Measurements from ENCODE around the gene RSL24D1.

Gene RSL24D1

DNA sequence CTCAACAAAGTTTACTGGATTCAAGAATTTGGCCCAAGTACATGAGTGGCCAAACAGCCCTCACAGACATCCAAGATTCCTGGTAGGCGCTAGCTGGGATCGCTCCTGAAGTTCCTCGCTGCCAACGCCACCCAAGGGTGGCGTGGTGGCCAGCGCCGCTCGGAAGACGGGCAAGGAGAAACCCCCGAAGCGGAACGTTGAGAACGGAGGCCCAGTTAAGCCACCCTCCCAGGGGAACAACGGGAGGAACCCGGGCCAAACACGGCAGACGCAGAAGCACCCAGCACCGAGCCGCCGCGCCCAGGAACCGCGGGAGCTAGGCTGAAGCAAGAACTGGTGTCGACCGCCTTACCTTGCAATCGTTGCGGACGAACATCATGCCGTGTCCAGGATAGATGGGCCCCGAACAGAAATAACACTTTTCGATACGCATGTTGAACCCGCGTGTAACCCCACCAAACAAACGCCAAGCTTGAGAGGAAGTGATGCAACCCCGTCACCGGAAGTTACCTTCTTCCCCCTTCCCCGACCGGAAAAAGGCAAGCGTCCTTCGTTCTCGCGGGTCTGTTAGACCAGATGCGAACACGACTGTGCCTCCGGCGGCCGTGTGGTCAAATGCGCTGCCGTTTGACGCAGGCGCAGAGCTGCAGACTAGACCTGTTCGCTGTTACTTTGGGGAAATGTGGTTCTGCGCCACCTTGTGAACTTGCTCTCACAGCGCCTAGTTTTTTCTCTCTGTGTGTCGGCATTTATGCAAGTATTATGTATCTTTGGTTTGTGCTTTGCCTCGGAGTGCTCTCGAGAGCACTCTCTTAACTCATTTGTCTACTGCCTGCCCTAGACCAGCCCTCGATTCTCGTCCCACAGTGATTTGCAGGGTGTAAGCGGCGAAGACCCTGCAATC, at the start of gene RSL24D1:
Gene RSL24D1, minus strand, starts transcription at position 484 of the 904 bp plus-strand sequence. Its CDS starts 51 bp downstream, at position 433.
- peak; percentile 88 to 89 for DNase-seq

DNA sequence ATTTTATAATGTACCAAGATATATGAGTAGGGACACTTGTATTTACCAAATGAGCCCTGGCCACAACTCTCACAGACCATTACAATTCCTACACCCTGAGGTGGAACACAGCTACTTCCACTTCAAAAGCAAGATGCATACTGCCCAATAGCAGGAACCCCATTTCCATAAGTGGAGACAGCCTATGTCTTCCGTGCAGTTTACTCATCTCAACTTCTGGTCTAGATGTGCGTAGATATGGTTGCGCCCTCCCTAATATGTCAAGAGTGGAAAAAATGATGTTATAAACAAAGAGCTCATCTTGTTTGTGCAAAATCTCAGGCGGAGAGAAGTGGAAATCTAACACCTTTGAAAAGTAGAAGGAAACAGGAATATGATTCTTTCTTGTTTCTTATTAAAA, 48.3 kb upstream of the RSL24D1 start:
- no peak for DNase-seq

DNA sequence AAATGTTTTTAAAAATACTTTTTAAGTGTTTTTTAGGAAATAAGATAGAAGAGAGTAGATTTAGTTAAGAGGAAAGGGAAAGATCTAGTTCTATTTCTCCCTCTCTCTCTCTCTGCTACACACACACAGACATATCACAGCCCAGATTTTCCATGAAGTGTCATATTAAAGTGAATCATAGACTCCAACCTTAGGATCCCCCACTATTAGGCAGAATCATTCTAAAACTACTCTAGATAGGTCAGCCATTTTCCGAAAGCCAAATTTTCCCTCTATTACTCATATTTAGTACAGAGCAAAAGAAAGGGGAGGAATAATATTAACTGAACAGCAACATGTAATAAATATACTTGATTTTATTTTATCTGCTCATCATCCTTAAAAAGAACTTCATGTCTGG, 45.1 kb upstream of the RSL24D1 start:
- no peak for DNase-seq

DNA sequence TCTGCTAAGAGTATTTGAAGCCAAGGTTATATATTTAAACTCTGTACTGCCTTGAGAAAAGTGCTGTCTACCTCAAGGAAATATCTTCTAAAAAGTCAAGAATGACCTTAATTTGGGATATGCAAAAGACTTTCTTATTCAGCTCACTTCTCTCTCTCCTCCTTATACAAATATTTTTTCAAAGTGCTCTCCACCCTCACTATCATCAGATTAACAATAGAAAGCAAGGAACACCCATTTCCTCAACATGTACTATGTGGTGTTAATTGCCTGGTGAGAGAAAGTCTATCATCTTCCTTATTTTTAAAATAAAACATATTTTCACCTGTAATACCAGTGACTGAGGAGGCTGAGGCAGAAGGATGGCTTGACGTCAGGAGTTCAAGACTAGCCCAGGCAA, 44.4 kb upstream of the RSL24D1 start:
- no peak for DNase-seq

DNA sequence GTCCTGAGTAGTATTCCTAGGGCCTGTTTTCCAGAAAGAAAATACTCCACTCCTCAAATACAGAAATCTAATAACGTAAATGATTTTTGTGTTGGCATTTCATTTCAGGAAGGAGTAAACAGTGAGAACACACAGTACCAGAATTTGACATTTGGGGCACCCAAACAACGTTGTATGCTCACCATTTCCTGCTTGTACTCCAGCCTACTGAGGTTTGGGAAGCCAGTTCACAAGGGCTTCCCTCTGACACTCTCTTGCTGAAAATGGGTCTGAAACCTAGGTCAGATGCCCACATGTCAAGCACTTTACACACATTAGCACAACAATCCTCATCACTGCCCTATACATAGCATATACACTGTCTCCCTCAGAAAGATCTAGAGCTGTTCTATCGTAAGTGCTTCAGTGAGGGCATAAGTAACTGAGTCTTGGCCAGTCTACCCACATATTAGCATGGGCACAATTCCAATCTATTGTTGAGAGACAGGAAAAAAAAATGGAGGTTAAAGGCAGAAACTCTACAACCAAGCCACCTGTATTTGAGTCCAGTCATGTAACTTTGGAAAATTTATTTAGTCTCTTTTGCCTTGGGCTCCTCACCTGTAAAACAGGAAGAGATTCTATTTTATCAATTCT, 43.5 kb upstream of the RSL24D1 start:
- DNase-seq, result no peak

DNA sequence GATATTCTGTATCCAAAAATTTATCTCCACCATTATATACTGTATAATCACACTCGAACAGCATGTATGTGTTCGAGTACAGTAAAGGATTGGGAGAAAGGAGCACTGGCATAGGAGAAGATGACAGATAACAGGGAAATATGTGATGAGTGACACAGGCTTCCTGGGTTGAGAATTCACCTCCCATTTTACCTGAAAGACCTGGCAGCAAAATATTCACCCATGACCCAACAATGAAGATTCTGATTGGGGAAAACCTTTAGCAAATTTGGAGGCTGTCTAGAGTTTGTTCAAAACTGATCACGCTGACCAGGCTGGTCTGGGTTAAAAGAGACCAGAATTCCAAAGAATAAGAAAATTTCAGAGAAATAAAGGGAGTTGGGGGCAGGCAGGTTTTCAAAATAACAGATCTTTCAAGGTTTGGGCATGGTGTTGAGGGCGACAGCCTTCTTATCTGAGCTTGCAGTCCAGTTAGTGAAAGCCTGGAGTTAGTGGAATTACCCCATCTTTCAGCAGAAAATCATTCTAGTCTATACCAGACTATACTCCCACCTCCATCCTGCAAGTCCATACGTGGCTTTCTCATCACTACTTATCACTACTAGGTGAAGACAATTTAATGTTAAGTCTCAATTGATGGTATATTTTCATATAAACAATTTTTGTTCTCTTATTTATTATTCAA, 42.8 kb upstream of the RSL24D1 start:
- no peak for DNase-seq

DNA sequence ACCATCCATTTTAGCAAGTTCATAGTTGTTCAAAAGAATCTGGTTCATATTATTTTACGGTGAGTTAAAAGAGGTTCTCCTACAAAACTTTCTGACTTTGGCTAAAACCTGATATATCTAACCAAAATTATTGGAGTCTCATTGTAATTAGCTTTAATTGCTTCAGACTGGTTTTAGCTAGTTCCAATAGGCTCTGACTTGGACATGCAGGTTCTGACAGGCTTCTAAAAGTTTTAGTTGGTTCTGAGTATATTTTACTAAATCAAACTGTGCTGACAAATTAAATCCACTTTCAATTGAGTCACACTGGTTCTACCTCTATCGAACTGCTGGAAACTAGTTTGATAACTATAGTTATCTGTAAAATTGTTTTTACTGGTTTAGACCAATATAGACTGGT, 42.1 kb upstream of the RSL24D1 start:
- DNase-seq, result no peak

DNA sequence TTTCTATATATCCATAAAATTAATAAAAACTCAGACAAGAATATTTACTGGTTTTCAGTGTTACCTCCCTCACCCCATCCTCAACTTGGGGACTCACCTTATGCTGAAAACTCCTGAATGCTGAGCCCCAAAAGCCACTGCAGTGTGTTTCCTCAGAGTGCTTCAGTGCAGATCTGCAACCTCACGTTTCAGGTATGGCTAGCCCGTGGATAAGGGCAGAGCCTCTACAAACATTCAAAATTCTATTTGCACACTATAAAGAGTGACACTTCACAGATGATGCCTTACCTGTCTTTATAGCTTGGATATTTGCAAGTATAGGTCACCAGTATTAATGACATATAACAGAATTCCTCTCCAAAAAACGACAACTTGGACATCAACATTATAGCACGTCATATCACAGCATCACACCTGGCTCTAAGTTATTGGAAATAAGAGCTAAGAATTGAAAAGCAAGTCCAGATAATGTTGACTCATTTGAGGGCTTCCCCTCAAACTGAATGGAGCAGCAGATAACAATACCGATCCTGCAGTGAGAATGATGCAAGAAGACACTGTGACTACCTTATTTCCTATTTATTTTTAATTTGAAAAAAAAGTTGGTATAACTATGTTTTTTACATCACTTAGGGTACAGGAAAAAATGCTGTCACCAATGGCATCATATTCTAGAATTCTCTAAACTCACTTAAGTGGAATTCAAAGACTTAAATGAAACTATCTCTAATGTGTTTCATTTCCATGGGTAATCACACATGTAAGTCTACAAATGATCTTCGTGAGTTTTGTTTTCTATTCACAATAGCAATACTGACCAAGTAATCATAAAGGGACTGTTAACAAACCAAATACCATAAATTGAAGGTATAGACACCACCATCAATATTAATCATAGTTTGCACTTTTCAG, 40.7 kb upstream of the RSL24D1 start:
- DNase-seq, result no peak

DNA sequence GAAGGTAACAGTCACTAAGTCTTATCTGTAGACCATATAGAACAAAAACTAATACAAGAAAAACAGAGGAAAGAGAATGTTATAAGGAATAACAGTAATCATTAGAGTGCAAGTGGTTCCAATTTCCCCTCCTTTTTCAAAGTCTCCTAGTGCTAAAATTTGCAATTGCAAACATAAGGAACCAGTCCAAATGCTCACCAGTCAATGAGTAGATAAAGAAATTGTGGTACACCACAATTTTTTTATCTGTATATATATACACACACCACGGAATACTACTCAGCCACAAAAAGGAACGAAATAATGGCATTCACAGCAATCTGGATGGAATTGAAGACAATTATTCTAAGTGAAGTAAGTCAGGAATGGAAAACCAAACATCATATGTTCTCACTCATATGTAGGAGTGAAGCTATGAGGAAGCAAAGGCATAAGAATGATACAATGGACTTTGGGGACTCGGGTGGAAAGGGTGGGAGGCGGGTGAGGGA, 38.9 kb upstream of the RSL24D1 start:
- no peak for DNase-seq

DNA sequence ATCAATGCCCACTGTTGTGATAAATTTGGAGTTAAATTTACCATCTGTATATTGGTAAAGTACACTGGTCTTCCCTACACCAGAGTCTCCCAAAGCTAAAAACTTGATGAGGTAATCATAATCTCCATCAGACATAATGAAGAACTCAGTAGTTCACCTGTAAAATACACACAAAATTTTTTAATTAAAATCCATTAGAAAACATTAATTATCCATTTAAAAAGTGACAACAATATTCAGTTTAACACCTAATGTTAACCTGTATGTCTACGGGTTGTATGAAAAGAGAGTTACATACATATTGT, 38.0 kb upstream of the RSL24D1 start:
- DNase-seq, result no peak

DNA sequence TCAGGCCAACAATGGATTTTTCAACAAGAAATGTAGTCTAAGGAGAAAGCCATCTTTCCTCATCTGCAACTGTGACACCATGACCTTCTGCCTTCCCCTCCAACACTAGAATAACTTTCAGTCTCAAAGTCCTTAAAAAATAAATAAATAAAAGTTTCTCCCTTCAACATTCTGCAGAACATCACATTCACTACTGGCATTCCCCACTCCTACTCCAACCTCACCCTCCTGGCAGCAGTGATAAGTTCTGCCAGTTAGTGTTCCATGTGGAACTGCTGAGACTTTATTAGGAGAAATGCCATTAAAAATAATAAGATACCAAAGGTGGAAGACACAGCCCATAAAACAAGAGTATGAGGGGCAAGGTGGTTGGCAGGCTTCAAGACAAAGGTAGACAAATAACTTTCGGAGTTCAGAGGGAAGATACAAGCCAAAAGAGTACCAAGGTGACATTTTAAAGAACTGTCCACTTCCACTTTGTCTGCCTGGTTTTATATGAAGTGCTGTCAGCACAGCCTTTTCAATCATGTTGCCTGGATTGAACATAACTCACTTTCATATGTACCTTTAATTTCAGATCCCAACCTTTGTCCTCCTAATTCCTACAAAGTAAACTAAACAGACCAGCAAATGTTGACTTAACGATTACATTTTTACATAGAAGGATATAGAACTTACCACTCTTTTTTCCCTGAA, 37.5 kb upstream of the RSL24D1 start:
- no peak for DNase-seq

DNA sequence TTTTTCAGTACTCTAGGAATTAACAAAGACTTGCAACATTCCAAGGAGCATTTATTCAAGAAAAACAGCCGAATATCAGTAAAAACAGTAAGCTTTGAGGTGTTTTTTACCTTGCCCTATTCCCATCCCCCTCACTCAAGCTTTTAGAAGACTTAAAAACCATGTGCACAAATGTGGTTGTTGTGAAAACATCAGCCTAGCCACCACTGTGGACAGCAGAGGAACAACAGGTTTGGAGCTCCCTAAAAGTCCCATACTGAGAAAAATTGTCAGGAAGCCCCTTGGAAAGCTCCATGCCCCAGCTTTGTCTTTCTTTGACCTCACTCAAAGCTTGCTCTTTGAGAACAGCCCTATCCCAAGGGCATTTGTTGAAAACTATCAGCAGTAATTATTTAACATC, 34.7 kb upstream of the RSL24D1 start:
- DNase-seq, result no peak

DNA sequence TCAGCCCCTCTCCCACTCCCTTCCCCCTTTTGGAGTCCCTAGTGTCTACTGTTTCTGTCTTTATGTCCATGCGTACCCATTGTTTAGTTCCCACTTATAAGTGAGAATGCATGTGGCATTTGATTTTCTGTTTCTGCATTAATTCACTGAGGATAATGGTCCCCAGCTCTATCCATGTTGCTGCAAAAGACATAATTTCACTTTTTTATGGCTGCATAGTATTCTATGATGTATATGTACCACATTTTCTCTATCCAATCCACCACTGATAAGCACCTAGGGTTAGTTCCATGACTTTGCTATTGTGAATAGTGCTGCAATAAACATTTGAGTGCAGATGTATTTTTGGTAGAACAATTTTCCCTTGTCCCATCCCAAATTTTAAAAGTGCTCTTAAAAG, 34.2 kb upstream of the RSL24D1 start:
- no peak for DNase-seq

DNA sequence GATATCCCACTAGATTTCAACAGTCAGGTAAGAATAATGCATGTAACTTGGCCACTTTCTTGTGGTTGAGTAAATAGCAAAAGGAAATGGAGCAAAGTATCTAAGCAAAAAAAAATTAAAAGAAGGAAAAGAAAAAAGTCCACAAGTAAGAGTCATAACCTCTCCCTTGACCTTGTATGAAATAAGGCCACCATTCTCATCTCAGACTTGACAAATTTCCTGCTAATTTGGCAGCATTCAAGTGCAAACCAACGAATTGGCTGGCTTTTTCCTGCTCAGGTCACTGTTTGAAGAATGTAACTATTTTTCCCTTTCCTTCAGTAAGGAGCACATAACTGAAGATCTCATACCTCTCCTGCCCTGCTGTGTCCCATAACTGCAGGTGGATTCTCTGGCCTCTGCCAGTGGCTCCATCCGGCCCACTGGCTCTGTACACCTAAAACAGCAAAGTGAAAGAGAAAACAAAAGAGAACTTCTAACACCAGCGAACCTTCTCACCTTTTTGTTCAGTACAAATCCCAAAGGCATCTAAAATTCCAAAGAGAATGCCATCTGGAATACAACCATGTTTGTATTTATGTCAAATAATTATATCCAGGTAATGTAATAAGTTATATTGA, 33.4 kb upstream of the RSL24D1 start:
- DNase-seq, result no peak

DNA sequence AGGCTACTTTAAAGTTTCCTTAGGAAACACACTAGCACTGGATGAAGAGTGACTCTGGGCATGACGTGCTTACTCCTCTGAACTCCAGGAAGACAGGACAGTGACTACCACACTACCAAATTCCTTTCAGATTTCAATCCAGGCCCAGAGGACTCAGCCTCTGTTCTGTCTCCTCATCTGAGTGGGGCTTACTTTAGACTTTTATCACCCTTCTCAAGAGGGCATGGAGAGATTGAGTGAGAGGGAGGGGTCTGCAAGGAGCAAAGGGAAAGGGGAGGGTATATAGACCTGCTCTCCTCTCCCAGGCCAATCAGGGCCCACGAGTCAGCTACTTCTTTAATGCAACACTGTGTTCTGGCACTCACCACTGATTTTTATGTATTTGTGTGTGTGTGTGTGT, 29.4 kb upstream of the RSL24D1 start:
- no peak for DNase-seq

DNA sequence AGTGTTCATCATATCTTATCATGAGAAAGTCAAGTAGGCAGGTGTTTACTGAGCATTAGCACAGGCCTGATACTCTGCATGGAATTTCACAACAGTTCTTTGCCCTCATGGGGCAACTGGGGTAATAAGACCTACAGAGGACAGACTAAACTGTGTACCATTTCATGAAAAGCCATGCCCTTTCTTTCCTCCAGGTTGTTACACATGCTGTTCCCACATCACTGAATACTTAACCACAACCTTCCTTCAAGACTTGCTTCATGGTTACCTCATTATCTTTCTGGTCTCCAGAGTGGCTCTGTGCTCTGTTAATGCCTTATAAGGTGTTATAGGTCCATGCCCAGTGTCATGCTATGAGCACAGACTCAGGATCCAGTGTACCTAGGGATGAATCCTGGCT, 28.2 kb upstream of the RSL24D1 start:
- DNase-seq, result no peak

DNA sequence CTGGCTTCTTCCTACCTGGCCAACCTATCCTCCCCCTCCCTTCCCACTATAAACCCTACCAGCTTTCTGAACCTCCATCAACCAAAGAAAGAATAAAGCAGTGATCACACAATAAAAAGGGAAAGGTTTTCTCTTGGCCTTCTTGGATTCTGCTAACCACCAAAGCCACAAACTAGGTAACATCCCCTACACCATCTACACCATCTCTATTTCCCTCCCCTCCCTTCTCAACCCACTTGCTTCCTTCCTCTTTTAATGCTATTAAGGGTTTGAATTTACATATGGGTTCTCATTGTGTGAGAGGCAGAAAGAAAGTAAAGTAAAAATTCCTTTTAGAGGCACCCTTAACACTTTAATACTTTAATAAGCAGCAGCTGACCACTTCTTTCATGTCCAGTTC, 25.8 kb upstream of the RSL24D1 start:
- no peak for DNase-seq

DNA sequence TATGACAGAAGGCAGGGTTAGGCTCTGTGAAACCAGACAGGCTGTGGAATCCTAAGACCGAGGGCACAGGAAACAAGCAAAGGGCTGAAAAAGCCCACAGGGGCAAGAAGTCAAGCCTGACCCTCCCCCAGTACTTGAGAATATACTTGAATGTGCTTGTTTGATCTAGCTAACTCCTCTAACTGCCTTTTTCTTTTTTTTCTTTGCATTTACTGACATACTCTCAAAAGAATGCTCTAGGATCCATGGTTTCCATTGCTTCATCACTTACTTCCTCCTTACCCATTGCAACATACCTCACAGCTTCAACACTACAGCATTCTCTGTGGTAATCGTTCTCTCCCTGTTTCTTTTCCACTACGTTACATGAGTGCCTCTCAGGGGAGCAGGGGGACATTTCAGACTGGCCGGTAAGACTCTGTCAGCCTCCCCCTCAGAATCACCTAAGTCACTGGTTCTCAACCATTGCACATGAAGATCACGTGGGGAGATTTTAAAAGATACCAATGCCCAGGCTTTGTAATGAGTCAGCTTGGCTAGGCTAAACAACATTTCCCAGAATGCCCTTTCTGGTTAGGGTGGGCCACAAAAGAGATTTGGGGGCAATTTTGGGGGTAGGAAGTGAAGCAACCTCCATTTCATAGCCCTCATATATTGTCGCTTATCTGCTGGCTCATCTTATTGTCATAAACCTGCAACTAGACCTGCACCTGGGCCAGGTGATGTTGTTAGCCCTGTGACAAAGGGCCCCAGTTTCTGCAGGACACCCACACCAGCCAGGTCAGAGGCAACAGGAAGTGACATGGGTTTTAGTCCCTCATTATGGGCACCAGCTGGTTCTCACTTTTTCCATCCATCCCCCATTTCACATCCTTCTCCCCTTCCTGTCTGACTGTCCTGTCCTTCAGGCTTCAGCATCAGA, 24.6 kb upstream of the RSL24D1 start:
- DNase-seq, result no peak

DNA sequence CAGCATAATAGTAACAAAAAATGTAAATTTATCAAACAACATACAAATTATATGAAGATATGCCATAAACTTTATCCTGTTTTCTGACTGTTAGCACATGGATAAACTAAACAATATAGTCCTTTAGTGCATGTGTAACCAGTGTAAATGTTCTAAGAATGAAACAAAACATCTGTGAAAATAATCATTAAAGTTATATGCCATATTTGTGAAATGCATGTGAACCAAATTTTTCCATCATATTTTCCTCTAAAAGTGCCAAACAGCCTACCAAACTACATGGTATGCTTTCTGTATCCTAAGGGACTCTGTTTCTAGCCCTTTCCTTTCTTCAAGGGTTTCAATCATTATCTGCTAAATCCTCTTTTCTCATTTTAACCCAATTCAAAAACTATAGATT, 23.9 kb upstream of the RSL24D1 start:
- no peak for DNase-seq

DNA sequence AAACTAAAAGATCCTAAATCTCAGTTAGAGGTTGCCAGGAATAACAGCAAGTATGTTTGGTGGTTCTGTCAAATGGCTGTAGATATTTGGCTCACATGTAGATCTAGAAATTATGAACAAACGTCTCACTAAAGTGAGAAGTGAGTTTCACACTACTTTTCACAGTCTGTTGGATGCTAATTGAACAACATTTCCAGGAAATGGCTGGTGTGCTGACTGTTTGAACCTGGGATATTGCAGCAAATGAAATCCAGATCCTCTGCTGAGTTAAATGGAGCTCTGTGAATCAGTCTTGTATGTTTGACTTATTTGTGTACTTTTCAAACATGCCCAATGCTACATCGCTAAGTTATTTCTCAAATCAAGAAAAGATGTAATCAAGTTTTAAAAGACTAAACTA, 21.3 kb upstream of the RSL24D1 start:
- no peak for DNase-seq

DNA sequence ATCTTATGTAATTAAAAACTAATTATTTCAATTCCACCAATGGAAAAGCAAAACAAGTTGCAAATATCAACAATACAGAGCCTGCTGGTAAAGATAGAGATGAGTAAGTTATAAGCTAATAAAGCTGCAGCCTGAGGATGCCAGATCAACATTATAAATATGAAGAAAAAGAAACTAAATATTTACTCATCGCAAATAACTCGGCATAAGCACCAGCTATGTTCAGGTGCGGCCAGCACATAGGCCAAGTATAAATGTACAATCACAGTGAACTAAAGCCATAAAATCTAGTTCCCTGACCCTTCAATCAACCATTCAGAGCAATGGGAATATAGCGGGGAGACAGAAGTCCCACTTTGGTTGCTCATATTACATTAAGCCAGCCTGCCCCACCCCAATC, 7.7 kb upstream of the RSL24D1 start:
- no peak for DNase-seq
